IMR-90 (cell line): Measurements from ENCODE around the gene ANOS1. TPM values are rescaled to one million over a fixed set of nuclear protein-coding genes. Genes with fewer than 3 reads are reported as not detected.

ENCODE experiments used
- ATAC-seq: fragments of 200-7000 bp; cut with Tn5 transposase; 2 replicates; pipeline ENCODE4 v1.9.1; 2020; ENCODE audit warnings: low read depth, mild to moderate bottlenecking, moderate library complexity
- BruUV-seq: library from RNA; stranded (reverse); fragments of 400-500 nt; replicated peaks from 2 replicates; lab custom pipeline; 2021; lab: Mats Ljungman, UMichigan
- CTCF ChIA-PET: fragments of 300-600 bp; formaldehyde crosslinking; extraction: SDS; loops from one replicate; lab custom pipeline; 2021; ENCODE audit warnings: antibody characterized with exemption; lab: Yijun Ruan, JAX
- POLR2A ChIA-PET: fragments of 300-600 bp; sonication (Branson Sonifier 250); formaldehyde crosslinking; loops from one replicate; lab custom pipeline; 2022; ENCODE audit warnings: antibody characterized with exemption; ENCODE audit not compliant: unreplicated experiment; lab: Charles Lee
- DNase-seq: peaks from one replicate; pipeline ENCODE4 v3.0.0; 2013
- H2AFZ ChIP-seq: replicated peaks from 2 replicates; pipeline ENCODE3; 2013; ENCODE audit warnings: low read length, mild to moderate bottlenecking; ENCODE audit not compliant: poor library complexity
- H2AK5ac ChIP-seq: 2 replicates; pipeline ENCODE4 v1.6.1; 2013; ENCODE audit warnings: low read depth, low read length, inconsistent platforms
- H2AK9ac ChIP-seq: replicated peaks from 2 replicates; pipeline ENCODE3; 2013; ENCODE audit warnings: mild to moderate bottlenecking, low read depth, low read length, moderate library complexity; ENCODE audit not compliant: poor library complexity
- H2BK120ac ChIP-seq: 2 replicates; pipeline ENCODE4 v1.6.1; 2013; ENCODE audit warnings: low read depth, low read length, inconsistent platforms
- H2BK15ac ChIP-seq: 3 replicates; pipeline ENCODE4 v1.6.1; 2013; ENCODE audit warnings: low read depth, low read length, inconsistent platforms
- H2BK20ac ChIP-seq: 2 replicates; pipeline ENCODE4 v1.6.1; 2013; ENCODE audit warnings: low read depth, mild to moderate bottlenecking, inconsistent platforms, low read length, moderate library complexity
- H2BK5ac ChIP-seq: 2 replicates; pipeline ENCODE4 v1.6.1; 2013; ENCODE audit warnings: mild to moderate bottlenecking, low read depth, low read length, inconsistent platforms; ENCODE audit not compliant: poor library complexity, severe bottlenecking
- H3K14ac ChIP-seq: replicated peaks from 2 replicates; pipeline ENCODE4 v1.6.1; 2013; ENCODE audit warnings: low read depth, low read length, inconsistent platforms
- H3K18ac ChIP-seq: 2 replicates; pipeline ENCODE4 v1.6.1; 2013; ENCODE audit warnings: low read depth, low read length, control low read depth
- H3K23ac ChIP-seq: 2 replicates; pipeline ENCODE4 v1.6.1; 2013; ENCODE audit warnings: low read depth, low read length, inconsistent platforms
- H3K27ac ChIP-seq: 2 replicates; pipeline ENCODE4 v1.5.1; 2013; ENCODE audit warnings: mild to moderate bottlenecking, control low read depth, low read length; ENCODE audit not compliant: insufficient read depth
- H3K27me3 ChIP-seq: 2 replicates; pipeline ENCODE4 v1.6.1; 2013; ENCODE audit warnings: low read length; ENCODE audit not compliant: control insufficient read depth, insufficient read depth
- H3K36me3 ChIP-seq: 2 replicates; pipeline ENCODE4 v1.6.1; 2013; ENCODE audit warnings: low read length, mixed read lengths; ENCODE audit not compliant: control insufficient read depth, insufficient read depth
- H3K4ac ChIP-seq: 2 replicates; pipeline ENCODE4 v1.6.1; 2013; ENCODE audit warnings: low read depth, low read length, inconsistent platforms
- H3K4me1 ChIP-seq: 2 replicates; pipeline ENCODE4 v1.6.1; 2013; ENCODE audit warnings: low read length, mixed read lengths; ENCODE audit not compliant: control insufficient read depth, insufficient read depth
- H3K4me2 ChIP-seq: 2 replicates; pipeline ENCODE4 v1.6.1; 2013; ENCODE audit warnings: low read depth, mild to moderate bottlenecking, control low read depth, low read length, moderate library complexity
- H3K4me3 ChIP-seq: 2 replicates; pipeline ENCODE4 v1.5.1; 2013; ENCODE audit warnings: low read depth, mild to moderate bottlenecking, control low read depth, low read length, moderate library complexity; ENCODE audit not compliant: insufficient read depth
- H3K56ac ChIP-seq: 2 replicates; pipeline ENCODE4 v1.6.1; 2013; ENCODE audit warnings: low read length, inconsistent platforms; ENCODE audit not compliant: insufficient read depth; ENCODE audit errors: extremely low read depth
- H3K79me1 ChIP-seq, 2 experiments: 2 replicates each; pipeline ENCODE4 v1.6.1; 2013; ENCODE audit warnings: low read length in 2 of 2, inconsistent platforms in 1 of 2, low read depth in 1 of 2
- H3K9ac ChIP-seq: 2 replicates; pipeline ENCODE4 v1.6.1; 2013; ENCODE audit warnings: low read depth, low read length, control low read depth
- H3K9me1 ChIP-seq: 2 replicates; pipeline ENCODE4 v1.6.1; 2013; ENCODE audit warnings: low read length, inconsistent platforms; ENCODE audit not compliant: insufficient read depth
- H3K9me3 ChIP-seq: 2 replicates; pipeline ENCODE4 v1.6.1; 2013; ENCODE audit warnings: low read length; ENCODE audit not compliant: control insufficient read depth, insufficient read depth
- H4K20me1 ChIP-seq: 2 replicates; pipeline ENCODE4 v1.6.1; 2013; ENCODE audit warnings: low read length, inconsistent platforms; ENCODE audit not compliant: insufficient read depth
- H4K5ac ChIP-seq: 2 replicates; pipeline ENCODE4 v1.6.1; 2013; ENCODE audit warnings: mild to moderate bottlenecking, low read depth, low read length, control low read depth
- H4K8ac ChIP-seq, 2 experiments: 2 replicates each; pipeline ENCODE4 v1.6.1; 2013; ENCODE audit warnings: low read depth in 2 of 2, low read length in 2 of 2, control low read depth in 1 of 2, inconsistent platforms in 1 of 2
- H4K91ac ChIP-seq: 2 replicates; pipeline ENCODE4 v1.6.1; 2013; ENCODE audit warnings: low read depth, low read length, inconsistent platforms; ENCODE audit not compliant: insufficient read depth
- BHLHE40 ChIP-seq: fragments of 150-350 bp; IDR thresholded peaks from 2 replicates; pipeline ENCODE4 v1.6.1; 2016; ENCODE audit warnings: mild to moderate bottlenecking, low read depth, low read length
- CEBPB ChIP-seq: IDR thresholded peaks from 2 replicates; pipeline ENCODE4 v1.6.1; 2012; ENCODE audit warnings: low read depth, low read length, improper control_type of control experiment
- CHD1 ChIP-seq: IDR thresholded peaks from 2 replicates; pipeline ENCODE4 v1.6.1; 2012; ENCODE audit warnings: low read depth, low read length, improper control_type of control experiment
- FOS ChIP-seq: fragments of 150-350 bp; IDR thresholded peaks from 2 replicates; pipeline ENCODE4 v1.6.1; 2016; ENCODE audit warnings: low read depth, low read length
- MAFK ChIP-seq: IDR thresholded peaks from 2 replicates; pipeline ENCODE4 v1.6.1; 2012; ENCODE audit warnings: low read depth, low read length, improper control_type of control experiment
- MAZ ChIP-seq: IDR thresholded peaks from 2 replicates; pipeline ENCODE4 v1.6.1; 2012; ENCODE audit warnings: low read depth, mild to moderate bottlenecking, low read length, improper control_type of control experiment, moderate library complexity, borderline replicate concordance
- MXI1 ChIP-seq: IDR thresholded peaks from 2 replicates; pipeline ENCODE4 v1.6.1; 2012; ENCODE audit warnings: low read depth, mild to moderate bottlenecking, low read length, moderate library complexity, borderline replicate concordance
- NFE2L2 ChIP-seq: fragments of 150-350 bp; IDR thresholded peaks from 2 replicates; pipeline ENCODE4 v1.6.1; 2016; ENCODE audit warnings: low read depth, mild to moderate bottlenecking, low read length
- RAD21 ChIP-seq: IDR thresholded peaks from 2 replicates; pipeline ENCODE4 v1.6.1; 2012; ENCODE audit warnings: low read length, improper control_type of control experiment
- RCOR1 ChIP-seq: IDR thresholded peaks from 2 replicates; pipeline ENCODE4 v1.6.1; 2012; ENCODE audit warnings: mild to moderate bottlenecking, low read length, improper control_type of control experiment; ENCODE audit not compliant: insufficient replicate concordance
- RFX5 ChIP-seq: IDR thresholded peaks from 2 replicates; pipeline ENCODE4 v1.8.0; 2012; ENCODE audit warnings: low read depth, mild to moderate bottlenecking, low read length, moderate library complexity
- SMC3 ChIP-seq: fragments of 150-350 bp; IDR thresholded peaks from 2 replicates; pipeline ENCODE4 v1.6.1; 2016; ENCODE audit warnings: low read depth, mild to moderate bottlenecking, antibody characterized with exemption, low read length, moderate library complexity
- WGBS, 2 experiments: methylation state at CpG; one replicate each; pipeline versions ENCODE4 v1.1.5 to v1.1.7; 2013; ENCODE audit warnings: missing lambda C conversion rate in 2 of 2; ENCODE audit not compliant: insufficient read length in 1 of 2; ENCODE audit errors: extremely low coverage in 2 of 2; 5-methylcytosine and 5-hydroxymethylcytosine counted together
- dilution Hi-C: fragments of 300-500 bp; cut with HindIII; formaldehyde crosslinking; loops from one replicate; pipeline ENCODE4 v1.14.3; 2018; ENCODE audit warnings: low sequenced_read_pairs; ENCODE audit not compliant: unreplicated experiment
- in situ Hi-C: fragments of 300-500 bp; cut with MboI; formaldehyde crosslinking; loops from 3 replicates; pipeline ENCODE4 v1.14.3; 2019; ENCODE audit warnings: low sequenced_read_pairs, inconsistent platforms, mixed read lengths
- intact Hi-C: fragments of 100-400 bp; cut with micrococcal nuclease; formaldehyde crosslinking; loops from 2 replicates; pipeline ENCODE4 v1.10.0; 2022
- polyA plus RNA-seq, 3 experiments: library from polyadenylated mRNA; depleted of rRNA; stranded (reverse); fragments of >200 nt; gene quantifications; 2 replicates each; pipeline ENCODE4 v1.2.3, GENCODE V29; 2012; ENCODE audit warnings: low replicate concordance in 1 of 3
- total RNA-seq: library from RNA; depleted of rRNA; stranded (reverse); fragments of >200 nt; gene quantifications from 2 replicates; pipeline ENCODE4 v1.2.3, GENCODE V29; 2012
- TF ChIP-seq, protein P1 (sequence below): conservative IDR thresholded peaks from 2 replicates; pipeline ENCODE4 v1.5.1; 2012; ENCODE audit warnings: mild to moderate bottlenecking, low read depth, low read length, improper control_type of control experiment
- TF ChIP-seq, protein P2 (sequence below): fragments of 150-350 bp; IDR thresholded peaks from 2 replicates; pipeline ENCODE4 v1.6.1; 2017; ENCODE audit warnings: mild to moderate bottlenecking, antibody characterized with exemption, low read length, low read depth

ANOS1 gene
- total and polyA plus RNA-seq, 2 of the 4 experiments (the other 2 are of a cell fraction): under 0.01 to 0.17 TPM

DNA sequence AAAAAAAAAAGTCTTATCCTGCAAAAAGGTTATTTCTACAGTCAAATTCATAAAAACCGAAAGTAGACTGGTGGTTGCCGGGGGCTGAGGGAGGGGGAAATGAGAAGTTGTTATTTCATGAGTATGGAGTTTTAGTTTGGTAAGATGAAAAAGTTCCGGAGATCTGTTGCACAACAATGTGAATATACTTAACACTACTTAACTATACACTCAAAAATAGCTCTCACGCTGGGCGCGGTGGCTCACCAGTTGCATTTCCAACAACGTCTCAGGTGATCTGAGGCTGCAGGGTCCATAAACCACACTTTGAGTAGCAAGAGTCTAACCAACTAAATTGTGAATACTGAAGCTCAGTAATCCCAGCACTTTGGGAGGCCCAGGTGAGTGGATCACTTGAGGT lies 52.4 kb downstream of the ANOS1 start:
- H3K14ac ChIP-seq: no peak overlapping the region
- H4K8ac ChIP-seq: no peak overlapping the region
- no TSS peak for BruUV-seq
- no peak overlapping the region for H3K18ac ChIP-seq
- WGBS, 2 experiments: no CpG with 5 or more reads among the region's 7 CpGs
- DNase-seq (no peak), ATAC-seq (no peak)
- TF ChIP-seq RAD21 (no peak), NFE2L2 (no peak), CEBPB (no peak), CHD1 (no peak), MAFK (no peak), MAZ (no peak), RCOR1 (no peak), SMC3 (no peak), BHLHE40 (no peak), MXI1 (no peak), FOS (no peak), RFX5 (no peak)
- TF ChIP-seq, protein P1, sequence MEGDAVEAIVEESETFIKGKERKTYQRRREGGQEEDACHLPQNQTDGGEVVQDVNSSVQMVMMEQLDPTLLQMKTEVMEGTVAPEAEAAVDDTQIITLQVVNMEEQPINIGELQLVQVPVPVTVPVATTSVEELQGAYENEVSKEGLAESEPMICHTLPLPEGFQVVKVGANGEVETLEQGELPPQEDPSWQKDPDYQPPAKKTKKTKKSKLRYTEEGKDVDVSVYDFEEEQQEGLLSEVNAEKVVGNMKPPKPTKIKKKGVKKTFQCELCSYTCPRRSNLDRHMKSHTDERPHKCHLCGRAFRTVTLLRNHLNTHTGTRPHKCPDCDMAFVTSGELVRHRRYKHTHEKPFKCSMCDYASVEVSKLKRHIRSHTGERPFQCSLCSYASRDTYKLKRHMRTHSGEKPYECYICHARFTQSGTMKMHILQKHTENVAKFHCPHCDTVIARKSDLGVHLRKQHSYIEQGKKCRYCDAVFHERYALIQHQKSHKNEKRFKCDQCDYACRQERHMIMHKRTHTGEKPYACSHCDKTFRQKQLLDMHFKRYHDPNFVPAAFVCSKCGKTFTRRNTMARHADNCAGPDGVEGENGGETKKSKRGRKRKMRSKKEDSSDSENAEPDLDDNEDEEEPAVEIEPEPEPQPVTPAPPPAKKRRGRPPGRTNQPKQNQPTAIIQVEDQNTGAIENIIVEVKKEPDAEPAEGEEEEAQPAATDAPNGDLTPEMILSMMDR: no peak
- TF ChIP-seq, protein P2, sequence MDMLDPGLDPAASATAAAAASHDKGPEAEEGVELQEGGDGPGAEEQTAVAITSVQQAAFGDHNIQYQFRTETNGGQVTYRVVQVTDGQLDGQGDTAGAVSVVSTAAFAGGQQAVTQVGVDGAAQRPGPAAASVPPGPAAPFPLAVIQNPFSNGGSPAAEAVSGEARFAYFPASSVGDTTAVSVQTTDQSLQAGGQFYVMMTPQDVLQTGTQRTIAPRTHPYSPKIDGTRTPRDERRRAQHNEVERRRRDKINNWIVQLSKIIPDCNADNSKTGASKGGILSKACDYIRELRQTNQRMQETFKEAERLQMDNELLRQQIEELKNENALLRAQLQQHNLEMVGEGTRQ: no peak
- no peak overlapping the region for H3K23ac ChIP-seq
- H3K56ac ChIP-seq: no peak overlapping the region
- H3K9me1 ChIP-seq: no peaks in the 10 kb centered on the region
- no peak overlapping the region for H3K27ac ChIP-seq
- H4K5ac ChIP-seq: no peak overlapping the region
- no peak overlapping the region for H2AK5ac ChIP-seq
- no peak overlapping the region for H3K4me2 ChIP-seq
- in situ Hi-C loops (no loop called here), intact Hi-C loops (no loop called here), dilution Hi-C loops (no loop called here)
- no peaks in the 10 kb centered on the region for H3K4me1 ChIP-seq
- H2BK5ac ChIP-seq: no peak overlapping the region
- no peak overlapping the region for H2BK15ac ChIP-seq
- H2BK20ac ChIP-seq: no peak overlapping the region
- H3K4ac ChIP-seq: no peak overlapping the region
- no peaks in the 10 kb centered on the region for H3K36me3 ChIP-seq
- CTCF ChIA-PET: no interaction called here
- H2AFZ ChIP-seq: no peak overlapping the region
- no peaks in the 10 kb centered on the region; the same call in 1 of the 2 replicates for H3K9me3 ChIP-seq
- no peak overlapping the region for H3K4me3 ChIP-seq
- no peaks in the 10 kb centered on the region for H4K20me1 ChIP-seq
- H2BK120ac ChIP-seq: no peak overlapping the region
- POLR2A ChIA-PET: no interaction called here
- H3K27me3 ChIP-seq: no peaks in the 10 kb centered on the region
- H2AK9ac ChIP-seq: no peak overlapping the region
- H4K91ac ChIP-seq: no peak overlapping the region
- no peak overlapping the region for H3K9ac ChIP-seq
- no peaks in the 10 kb centered on the region for H3K79me1 ChIP-seq
